Measurements from ENCODE around the gene CLDN3.
A peak's percentile ranks its signal among the peaks of the same experiment; 100 is the strongest.

CLDN3 gene

DNA sequence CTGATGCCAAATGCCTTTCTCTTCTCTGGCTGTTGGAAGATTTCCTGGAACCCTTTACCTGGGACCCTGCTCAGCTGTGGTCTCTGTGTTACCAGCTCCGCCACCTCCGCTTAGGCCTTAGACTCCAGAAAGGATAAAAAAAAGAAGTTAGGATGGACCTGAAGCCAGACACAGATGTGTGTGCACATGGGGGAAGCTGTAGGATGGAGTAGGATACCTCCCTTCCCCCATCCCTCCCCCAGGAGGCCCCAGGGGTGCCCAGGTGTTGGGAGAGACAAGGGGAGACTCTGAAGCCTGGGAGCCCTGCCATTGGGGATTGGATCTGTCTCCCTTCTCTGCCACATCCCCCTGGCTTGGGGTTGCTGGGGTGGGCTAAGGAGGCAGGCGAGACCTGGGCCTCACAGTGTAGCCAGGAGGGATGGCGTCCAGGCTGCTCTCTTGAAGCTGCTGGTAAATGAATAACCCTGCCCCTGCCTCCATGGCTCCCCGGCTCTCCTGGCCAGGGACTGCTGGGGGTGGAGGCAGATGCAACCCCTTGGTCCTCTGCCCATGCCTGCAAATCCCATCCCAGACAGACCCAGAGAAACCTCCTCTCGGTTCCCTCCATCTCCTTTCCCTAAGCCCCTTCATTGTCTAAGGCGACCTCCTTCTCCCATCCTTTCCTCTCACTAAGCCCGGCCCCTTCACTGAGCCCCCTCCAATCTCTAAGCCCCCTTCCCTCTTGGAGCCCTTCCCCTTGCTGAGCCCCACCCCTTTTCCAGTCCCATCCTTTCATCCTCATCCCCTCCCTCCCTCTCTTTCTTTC lies 8.0 kb downstream of the CLDN3 start:
- peak; percentile 12 for DNase-seq (ENCODE audit: extremely low spot score)
- CTCF ChIA-PET = no interaction called here
- TF ChIP-seq, protein P1, sequence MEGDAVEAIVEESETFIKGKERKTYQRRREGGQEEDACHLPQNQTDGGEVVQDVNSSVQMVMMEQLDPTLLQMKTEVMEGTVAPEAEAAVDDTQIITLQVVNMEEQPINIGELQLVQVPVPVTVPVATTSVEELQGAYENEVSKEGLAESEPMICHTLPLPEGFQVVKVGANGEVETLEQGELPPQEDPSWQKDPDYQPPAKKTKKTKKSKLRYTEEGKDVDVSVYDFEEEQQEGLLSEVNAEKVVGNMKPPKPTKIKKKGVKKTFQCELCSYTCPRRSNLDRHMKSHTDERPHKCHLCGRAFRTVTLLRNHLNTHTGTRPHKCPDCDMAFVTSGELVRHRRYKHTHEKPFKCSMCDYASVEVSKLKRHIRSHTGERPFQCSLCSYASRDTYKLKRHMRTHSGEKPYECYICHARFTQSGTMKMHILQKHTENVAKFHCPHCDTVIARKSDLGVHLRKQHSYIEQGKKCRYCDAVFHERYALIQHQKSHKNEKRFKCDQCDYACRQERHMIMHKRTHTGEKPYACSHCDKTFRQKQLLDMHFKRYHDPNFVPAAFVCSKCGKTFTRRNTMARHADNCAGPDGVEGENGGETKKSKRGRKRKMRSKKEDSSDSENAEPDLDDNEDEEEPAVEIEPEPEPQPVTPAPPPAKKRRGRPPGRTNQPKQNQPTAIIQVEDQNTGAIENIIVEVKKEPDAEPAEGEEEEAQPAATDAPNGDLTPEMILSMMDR (IDR thresholded peaks at IDR 0.05; ENCODE audit: control extremely low read depth, extremely low read depth, low read depth, missing control alignments) = no peak
- POLR2A ChIA-PET = no interaction called here

DNA sequence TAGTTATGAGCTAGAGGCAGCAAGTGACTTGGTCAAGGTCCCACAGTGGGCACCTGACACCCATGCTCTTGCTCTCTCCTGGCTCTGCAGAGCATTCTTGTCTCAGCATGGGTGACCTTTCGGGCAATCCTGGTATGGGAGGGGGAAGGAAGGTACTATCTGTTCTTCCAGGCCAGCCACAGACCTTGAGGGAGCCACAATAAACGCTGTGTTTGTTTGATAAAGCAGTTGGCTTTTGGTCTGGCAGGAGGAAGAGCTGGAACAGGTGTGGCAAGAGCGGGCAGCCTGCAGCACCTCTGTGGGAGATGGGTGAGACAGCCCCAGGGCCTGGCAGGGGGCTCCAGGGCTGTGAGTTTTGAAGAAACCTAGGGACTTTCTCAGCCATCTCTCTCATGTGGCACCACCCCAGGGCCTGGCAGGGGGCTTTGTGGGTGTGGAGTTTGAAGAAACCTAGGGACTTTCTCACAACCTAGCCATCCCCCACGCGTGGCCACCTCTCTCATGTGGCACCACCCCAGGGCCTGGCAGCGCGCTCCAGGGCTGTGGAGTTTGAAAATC lies 11.4 kb downstream of the CLDN3 start:
- CTCF ChIA-PET = interaction anchor here (1.1 kb wide), 1 partner anchor 24 kb away, joined by 3 read pairs; no protein-coding TSS in a partner anchor
- POLR2A ChIA-PET = interaction anchor here (0.7 kb wide), 1 partner anchor 552 kb away, joined by 3 read pairs; no protein-coding TSS in a partner anchor
- TF ChIP-seq, protein P1 (IDR thresholded peaks at IDR 0.05; ENCODE audit: control extremely low read depth, extremely low read depth, low read depth, missing control alignments) = no peak
- DNase-seq (ENCODE audit: extremely low spot score) = no peak

DNA sequence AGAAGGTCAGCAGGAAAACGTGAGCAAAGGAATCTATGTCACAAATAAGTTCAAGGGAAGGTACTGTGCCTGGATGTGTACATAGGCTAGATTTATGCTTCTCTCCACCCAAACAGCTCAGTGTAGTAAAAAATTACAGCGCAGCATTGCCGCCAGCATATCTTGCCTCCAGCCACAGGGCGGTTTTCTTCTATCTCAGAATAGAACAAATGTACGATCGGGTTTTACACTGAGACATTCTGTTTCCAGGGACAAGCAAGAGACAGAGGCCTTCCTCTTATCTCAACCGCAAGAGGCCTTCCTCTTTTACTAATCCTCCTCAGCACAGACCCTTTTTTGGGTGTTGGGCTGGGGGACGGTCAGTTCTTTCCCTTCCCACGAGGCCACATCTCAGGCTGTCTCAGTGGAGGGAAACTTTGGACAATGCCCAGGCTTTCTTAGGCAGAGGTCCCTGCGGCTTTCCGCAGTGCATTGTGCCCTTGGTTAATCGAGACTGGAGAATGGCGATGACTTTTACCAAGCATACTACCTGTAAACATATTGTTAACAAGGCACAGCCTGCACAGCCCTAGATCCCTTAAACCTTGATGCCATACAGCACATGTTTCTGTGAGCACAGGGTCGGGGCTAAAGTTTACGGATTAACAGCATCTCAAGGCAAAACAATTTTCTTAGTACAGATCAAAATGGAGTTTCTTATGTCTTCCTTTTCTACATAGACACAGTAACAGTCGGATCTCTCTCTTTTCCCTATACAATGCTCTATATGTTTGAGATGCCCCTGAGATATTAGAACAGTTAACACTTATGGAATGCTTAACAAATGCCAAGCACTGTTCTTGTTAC lies 19.9 kb downstream of the CLDN3 start:
- ChIA-PET POLR2A (no interaction called here), CTCF (no interaction called here)
- no peak for DNase-seq (ENCODE audit: extremely low spot score)
- TF ChIP-seq, protein P1 (IDR thresholded peaks at IDR 0.05; ENCODE audit: control extremely low read depth, extremely low read depth, low read depth, missing control alignments) = no peak

DNA sequence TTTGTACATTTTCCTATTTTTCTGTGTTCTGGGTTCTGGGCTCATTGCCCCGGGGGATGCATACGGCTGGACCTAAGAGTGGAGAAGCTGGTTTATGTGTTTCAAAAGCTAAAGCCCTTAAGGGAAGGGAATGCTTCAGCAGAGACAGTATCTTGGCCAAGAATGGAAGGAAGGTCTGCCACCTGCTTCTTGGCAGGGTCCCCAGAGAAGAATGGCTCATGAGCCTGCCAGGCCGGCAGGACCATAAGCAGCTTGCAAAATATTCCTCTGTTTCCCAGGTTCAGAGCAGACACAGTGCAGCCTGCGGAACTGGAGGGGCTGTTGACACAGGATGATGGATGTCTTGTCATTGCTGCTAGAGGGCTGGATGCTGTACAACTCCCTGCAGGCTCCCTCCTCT lies 23.7 kb downstream of the CLDN3 start:
- TF ChIP-seq, protein P1 (IDR thresholded peaks at IDR 0.05; ENCODE audit: control extremely low read depth, extremely low read depth, low read depth, missing control alignments) = no peak
- ChIA-PET POLR2A (no interaction called here), CTCF (interaction anchor here (1.0 to 1.3 kb wide), 2 partner anchors 12 to 21 kb away, joined by 3 read pairs; no protein-coding TSS in a partner anchor)
- no peak for DNase-seq (ENCODE audit: extremely low spot score)

DNA sequence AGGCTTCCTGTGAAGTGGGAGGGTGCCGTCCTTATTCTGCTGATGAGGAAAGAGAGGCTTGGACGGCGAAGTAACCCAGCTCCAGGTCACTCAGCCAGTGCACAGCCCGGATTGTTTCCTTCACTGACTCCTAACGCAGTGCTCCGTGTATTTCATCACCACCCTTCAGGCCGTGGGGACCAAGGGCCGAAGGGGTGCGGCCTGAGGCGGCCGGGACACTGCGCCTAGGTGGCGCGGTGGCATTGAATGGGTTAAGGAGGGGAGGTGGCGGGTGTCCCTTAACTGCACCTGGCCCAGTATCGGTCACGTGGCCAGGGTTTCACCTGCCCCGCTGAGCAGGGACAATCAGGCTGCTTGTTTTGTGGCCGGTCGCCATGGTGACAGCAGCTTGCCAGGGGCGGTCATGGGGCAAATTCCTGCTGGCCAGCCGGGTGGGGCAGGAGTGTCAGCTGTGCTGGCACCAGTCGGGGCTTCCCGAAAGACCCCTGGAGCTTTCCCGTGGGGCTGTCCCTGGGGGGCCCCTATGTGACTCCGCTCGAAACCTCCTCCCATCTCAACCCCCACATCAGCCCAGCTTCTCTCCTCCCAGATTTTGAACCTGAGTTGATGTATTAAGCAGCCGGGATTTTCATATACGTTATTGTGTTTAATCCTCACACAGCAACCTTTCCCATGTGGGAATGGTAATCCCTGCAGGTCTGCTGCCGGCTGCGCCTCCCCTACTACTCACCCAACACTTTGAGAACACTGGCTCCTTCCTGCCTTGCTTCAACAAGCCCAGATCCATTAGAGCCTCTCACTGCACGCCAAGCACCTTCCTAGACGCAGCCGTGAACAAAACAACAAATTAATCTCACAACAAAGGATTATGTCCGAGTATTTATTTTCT lies 27.1 kb downstream of the CLDN3 start:
- TF ChIP-seq, protein P1 (IDR thresholded peaks at IDR 0.05; ENCODE audit: control extremely low read depth, extremely low read depth, low read depth, missing control alignments) = no peak
- POLR2A ChIA-PET = no interaction called here
- CTCF ChIA-PET = interaction anchor here (0.7 to 1.9 kb wide), 3 partner anchors 9 to 136 kb away, joined by 3 to 5 read pairs (median 4); no protein-coding TSS in a partner anchor
- peak; percentile 31 for DNase-seq (ENCODE audit: extremely low spot score)
